Mesodermal cell (in vitro differentiated cells): ENCODE data around the gene SPOCK2.

Experiments
- H3K27ac ChIP-seq: 2 replicates; pipeline ENCODE4 v1.7.0; 2013; ENCODE audit warnings: mild to moderate bottlenecking, low read depth, low read length, moderate library complexity; ENCODE audit not compliant: severe bottlenecking
- H3K36me3 ChIP-seq: 2 replicates; pipeline ENCODE4 v1.7.1; 2013; ENCODE audit warnings: mild to moderate bottlenecking, low read length, moderate library complexity; ENCODE audit not compliant: control insufficient read depth, insufficient read depth
- H3K4me1 ChIP-seq: one replicate; pipeline ENCODE4 v1.7.1; 2013; ENCODE audit warnings: mild to moderate bottlenecking, low read length; ENCODE audit not compliant: insufficient read depth, control insufficient read depth, poor library complexity, severe bottlenecking
- H3K4me3 ChIP-seq: 2 replicates; pipeline ENCODE4 v1.7.0; 2013; ENCODE audit warnings: low read length, control low read depth, mild to moderate bottlenecking; ENCODE audit not compliant: insufficient read depth, poor library complexity, severe bottlenecking; ENCODE audit errors: extremely low read depth
- H3K9me3 ChIP-seq: 2 replicates; pipeline ENCODE4 v1.7.1; 2013; ENCODE audit warnings: mild to moderate bottlenecking, low read length, moderate library complexity; ENCODE audit not compliant: control insufficient read depth
- WGBS, 2 experiments: methylation state at CpG; one replicate each; pipeline ENCODE4 v1.1.5; 2013; ENCODE audit warnings: missing lambda C conversion rate in 2 of 2; ENCODE audit not compliant: insufficient coverage in 2 of 2; 5-methylcytosine and 5-hydroxymethylcytosine counted together

SPOCK2 gene

GRCh38 chr10:72087392-72087968, 871 bp downstream of the SPOCK2 start:
- WGBS, 2 experiments, result 1% methylated on average over 30 to 42 of the region's 50 CpGs
- no peaks in the 10 kb centered on the region for H3K36me3 ChIP-seq
- no peak overlapping the region for H3K27ac ChIP-seq
- peaks cover 21% of the 10 kb centered on the region for H3K4me1 ChIP-seq
- H3K4me3 ChIP-seq, result peak overlapping the region; percentile 25
- H3K9me3 ChIP-seq, result no peaks in the 10 kb centered on the region

- Histone ChIP-seq H3K36me3 (no peaks in the 10 kb centered on the region), H3K27ac (no peak overlapping the region), H3K4me3 (peak overlapping the region; percentile 25), H3K9me3 (no peaks in the 10 kb centered on the region), H3K4me1 (peaks cover 21% of the 10 kb centered on the region)
- WGBS, 2 experiments, result 10 to 12% methylated on average over 36 to 55 of the region's 61 CpGs
Measured at GRCh38 chr10:72086466-72087391, 1.6 kb downstream of the SPOCK2 start.

GRCh38 chr10:72085864-72086465, 2.4 kb downstream of the SPOCK2 start:
- Histone ChIP-seq H3K36me3 (no peaks in the 10 kb centered on the region), H3K4me3 (no peak overlapping the region), H3K9me3 (no peaks in the 10 kb centered on the region), H3K27ac (no peak overlapping the region), H3K4me1 (peaks cover 21% of the 10 kb centered on the region)
- WGBS, 2 experiments, result no CpG with 5 or more reads among the region's 1 CpG

GRCh38 chr10:72085166-72085565, 3.2 kb downstream of the SPOCK2 start:
- WGBS, 2 experiments, result 88 to 94% methylated on average over 2 to 3 of the region's 6 CpGs
- peaks cover 21% of the 10 kb centered on the region for H3K4me1 ChIP-seq
- H3K27ac ChIP-seq, result no peak overlapping the region
- no peaks in the 10 kb centered on the region for H3K36me3 ChIP-seq
- H3K9me3 ChIP-seq, result no peaks in the 10 kb centered on the region
- H3K4me3 ChIP-seq, result no peak overlapping the region

GRCh38 chr10:72083790-72084459, 4.4 kb downstream of the SPOCK2 start:
- H3K4me3 ChIP-seq, result no peak overlapping the region
- H3K36me3 ChIP-seq, result no peaks in the 10 kb centered on the region

GRCh38 chr10:72082856-72083789, 5.2 kb downstream of the SPOCK2 start:
- peaks cover 15% of the 10 kb centered on the region for H3K4me1 ChIP-seq
- H3K36me3 ChIP-seq, result no peaks in the 10 kb centered on the region
- H3K9me3 ChIP-seq, result no peaks in the 10 kb centered on the region
- no peak overlapping the region for H3K27ac ChIP-seq
- no peak overlapping the region for H3K4me3 ChIP-seq
- WGBS, 2 experiments, result 91 to 100% methylated on average over 4 of the region's 6 CpGs

More at GRCh38 chr10:72083790-72084459, 4.4 kb downstream of the SPOCK2 start:
- no peak overlapping the region for H3K27ac ChIP-seq
- peaks cover 15% of the 10 kb centered on the region for H3K4me1 ChIP-seq
- WGBS, 2 experiments, result 92 to 94% methylated on average over 8 to 11 of the region's 16 CpGs
- H3K9me3 ChIP-seq, result no peaks in the 10 kb centered on the region

GRCh38 chr10:72081772-72082590, 6.4 kb downstream of the SPOCK2 start:
- Histone ChIP-seq H3K9me3 (no peaks in the 10 kb centered on the region), H3K27ac (no peak overlapping the region), H3K4me1 (peaks cover 8% of the 10 kb centered on the region), H3K36me3 (no peaks in the 10 kb centered on the region), H3K4me3 (no peak overlapping the region)
- WGBS, 2 experiments, result 88% methylated on average over 8 to 10 of the region's 14 CpGs

- Histone ChIP-seq H3K27ac (no peak overlapping the region), H3K4me1 (no peaks in the 10 kb centered on the region), H3K36me3 (no peaks in the 10 kb centered on the region), H3K4me3 (no peak overlapping the region), H3K9me3 (no peaks in the 10 kb centered on the region)
- 92 to 100% methylated on average over 5 to 6 of the region's 9 CpGs for WGBS, 2 experiments
Measured at GRCh38 chr10:72081210-72081609, 7.1 kb downstream of the SPOCK2 start.
